LNCaP clone FGC (cell line): ENCODE data around the gene ASB15.

Experiments
- DNase-seq: peaks from one replicate; pipeline ENCODE4 v3.0.0-alpha.2; 2011; ENCODE audit warnings: low read depth
- H3K4me3 ChIP-seq: 2 replicates; pipeline ENCODE4 v1.5.1; 2011; ENCODE audit warnings: mild to moderate bottlenecking, low read depth, low read length, control low read depth
- CTCF ChIP-seq: IDR thresholded peaks from 2 replicates; pipeline ENCODE4 v1.5.1; 2012; ENCODE audit warnings: mild to moderate bottlenecking; ENCODE audit not compliant: control insufficient read depth, insufficient read depth; ENCODE audit errors: extremely low read depth

ASB15 gene

DNA sequence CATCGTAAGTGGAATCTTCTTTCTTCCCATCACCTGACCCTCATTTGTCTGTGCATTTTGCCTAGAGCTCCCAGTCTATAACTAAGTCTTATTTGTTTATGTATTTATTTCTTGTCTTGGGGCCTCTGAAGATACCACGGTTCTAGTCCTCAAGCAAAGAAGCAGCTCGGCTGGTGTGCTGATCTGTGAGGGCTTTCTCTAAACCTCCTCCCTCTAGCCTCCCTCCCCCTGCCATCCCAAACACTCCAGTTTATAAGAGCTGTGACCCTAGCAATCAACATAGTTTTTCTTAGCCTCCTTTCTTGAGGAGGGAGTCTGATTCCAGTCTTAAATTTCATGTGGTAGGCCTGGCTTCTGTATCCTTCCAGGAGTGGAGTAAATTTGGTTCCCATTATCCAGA lies 28.3 kb upstream of the ASB15 start:
- no peak for DNase-seq
- H3K4me3 ChIP-seq = no peak overlapping the region
- TF ChIP-seq CTCF = no peak

DNA sequence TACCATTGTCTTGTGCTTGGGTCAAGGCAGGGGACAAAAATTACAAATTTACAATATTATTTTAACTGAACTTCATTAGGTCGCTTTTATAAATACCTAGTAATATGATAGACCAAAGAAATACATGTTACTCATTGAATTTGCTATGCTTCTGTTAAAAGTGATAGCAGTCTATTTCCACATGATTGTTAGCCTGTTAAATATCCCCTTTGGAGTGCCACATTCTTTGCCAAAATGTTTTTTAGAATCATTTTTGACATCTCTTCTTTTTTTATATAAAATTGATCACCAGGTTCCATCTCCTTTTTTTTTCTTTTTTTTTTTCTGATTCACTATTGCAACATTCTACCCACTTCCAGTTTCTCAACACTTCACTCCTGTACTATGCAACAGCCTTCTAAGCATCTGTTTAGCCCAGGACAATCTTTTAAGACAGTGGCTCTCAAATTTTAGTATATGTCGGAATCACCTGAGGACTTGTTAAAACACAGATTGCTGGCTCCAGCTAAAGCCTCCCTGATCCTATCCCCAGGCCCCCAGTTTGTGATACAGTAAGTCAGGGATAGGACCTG lies 27.6 kb upstream of the ASB15 start:
- no peak for DNase-seq
- no peak overlapping the region for H3K4me3 ChIP-seq
- TF ChIP-seq CTCF = no peak

DNA sequence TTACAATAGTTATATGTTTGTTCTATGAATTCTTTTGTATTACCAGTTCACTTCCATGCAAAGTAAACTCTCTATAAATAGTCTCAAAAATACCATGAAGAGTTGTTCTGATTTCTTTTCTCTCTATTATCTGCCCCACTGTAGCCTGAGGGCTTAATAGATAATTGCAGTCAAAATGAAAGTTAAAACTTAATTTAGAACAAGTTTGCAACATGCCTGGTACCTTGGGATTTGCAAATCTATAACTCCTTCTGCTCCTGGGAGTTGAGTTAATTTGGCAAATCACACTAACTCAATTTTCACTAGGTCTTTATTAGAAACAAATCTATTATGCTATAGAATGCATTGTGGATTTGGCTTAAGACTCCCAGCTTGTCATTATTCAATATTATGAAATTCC lies 22.2 kb upstream of the ASB15 start:
- no peak for DNase-seq
- H3K4me3 ChIP-seq = no peak overlapping the region

GRCh38 chr7:123580406-123581161 lies 21.0 kb upstream of the ASB15 start:
- peak; percentile 84 for TF ChIP-seq CTCF
- DNase-seq = no peak

More for the DNA sequence above, 22.2 kb upstream of the ASB15 start:
- no peak for TF ChIP-seq CTCF

DNA sequence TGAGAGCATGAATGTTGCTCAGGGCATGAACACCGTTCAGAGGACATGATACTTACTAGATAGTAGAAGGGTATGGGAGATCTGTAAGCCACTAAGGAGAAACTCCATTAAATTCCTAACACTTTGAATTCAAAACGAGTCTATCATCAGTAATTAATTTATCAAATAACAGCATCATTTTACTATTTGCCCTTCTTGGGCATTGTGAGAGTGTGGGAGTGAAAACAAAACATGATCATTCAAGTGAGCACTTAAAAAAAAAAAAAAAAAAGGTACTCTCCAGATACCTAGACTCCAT lies 20.5 kb upstream of the ASB15 start:
- no peak for DNase-seq
- no peak overlapping the region for H3K4me3 ChIP-seq
- TF ChIP-seq CTCF = no peak

More at GRCh38 chr7:123580406-123581161, 21.0 kb upstream of the ASB15 start:
- H3K4me3 ChIP-seq = no peak overlapping the region

DNA sequence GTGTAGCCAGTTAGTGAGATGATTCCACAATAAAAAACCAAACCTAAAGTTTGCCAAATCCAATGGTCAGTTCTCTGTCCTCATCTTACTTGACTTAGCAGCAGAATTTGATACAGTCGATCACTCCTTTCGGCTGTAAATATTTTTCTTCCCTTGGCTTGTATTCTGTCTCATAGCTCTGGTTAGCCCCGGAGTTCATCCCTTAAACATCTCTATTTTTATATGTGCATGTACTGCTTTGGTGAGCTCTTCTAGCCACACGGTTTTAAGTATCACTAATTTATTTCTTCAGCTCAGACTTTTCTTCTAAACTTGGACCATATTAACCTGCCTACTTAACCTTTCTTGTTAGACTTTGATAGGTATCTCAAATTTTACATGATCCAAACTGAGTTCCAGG lies 17.8 kb upstream of the ASB15 start:
- TF ChIP-seq CTCF = no peak
- DNase-seq = no peak
- no peak overlapping the region for H3K4me3 ChIP-seq

DNA sequence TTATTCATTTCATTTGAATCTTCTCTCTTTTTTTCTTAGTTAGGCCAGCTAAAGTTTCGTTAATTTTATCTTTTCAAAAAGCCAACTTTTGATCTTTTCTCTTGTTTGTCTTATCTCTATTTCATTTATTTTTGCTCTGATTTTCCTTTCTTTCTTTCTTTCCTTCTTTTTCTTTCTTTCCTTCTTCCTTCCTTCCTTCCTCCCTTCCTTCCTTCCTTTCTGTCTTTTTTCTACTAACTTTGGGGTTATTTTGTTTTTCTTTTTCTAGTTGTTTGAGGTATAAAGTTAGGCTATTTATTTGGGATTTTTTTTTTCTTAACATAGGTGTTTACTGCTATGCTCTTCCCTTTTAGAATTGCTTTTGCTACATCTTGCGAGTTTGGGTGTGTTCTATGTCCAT lies 13.2 kb upstream of the ASB15 start:
- TF ChIP-seq CTCF = no peak
- no peak overlapping the region for H3K4me3 ChIP-seq
- no peak for DNase-seq
